GM13977 (cell line): Measurements from ENCODE around the gene CMSS1.

ENCODE experiments used
- DNase-seq: peaks from one replicate; pipeline ENCODE4 v3.0.0; 2012; ENCODE audit warnings: low spot score
- CTCF ChIP-seq: IDR thresholded peaks from 2 replicates; pipeline ENCODE4 v1.5.1; 2012; ENCODE audit warnings: mild to moderate bottlenecking, control low read depth; ENCODE audit not compliant: insufficient read depth; ENCODE audit errors: extremely low read depth, missing control alignments
- in situ Hi-C: fragments of 300-500 bp; cut with MboI; formaldehyde crosslinking; loops from one replicate; pipeline ENCODE4 v1.12.0; 2022; ENCODE audit warnings: low sequenced_read_pairs, low pct_unique_long_range_greater_than_20kb, mixed read lengths, inconsistent platforms; ENCODE audit not compliant: unreplicated experiment

CMSS1 gene

GRCh38 chr3:100030914-100031425 is 213.3 kb downstream of the CMSS1 start:
- in situ Hi-C loops, result no loop called here
- no peak for DNase-seq
- no peak for TF ChIP-seq CTCF

- TF ChIP-seq CTCF, result no peak
- no peak for DNase-seq
- in situ Hi-C loops, result no loop called here
Observed at GRCh38 chr3:100032243-100032642, 214.6 kb downstream of the CMSS1 start.

- in situ Hi-C loops, result no loop called here
- TF ChIP-seq CTCF, result no peak
- DNase-seq, result no peak
Observed at GRCh38 chr3:100033184-100033583, 215.5 kb downstream of the CMSS1 start.

GRCh38 chr3:100033903-100034471 is 216.3 kb downstream of the CMSS1 start:
- in situ Hi-C loops, result no loop called here
- no peak for TF ChIP-seq CTCF
- DNase-seq, result no peak

GRCh38 chr3:100039075-100039474 is 221.4 kb downstream of the CMSS1 start:
- no peak for DNase-seq
- in situ Hi-C loops, result no loop called here
- TF ChIP-seq CTCF, result no peak

- TF ChIP-seq CTCF, result no peak
- in situ Hi-C loops, result no loop called here
- no peak for DNase-seq
Observed at GRCh38 chr3:100040451-100041225, 223.0 kb downstream of the CMSS1 start.
